Right atrium auricular region (tissue), 2 donors: ENCODE measurements around the gene TRUB2. TPM values are rescaled to one million over a fixed set of nuclear protein-coding genes. Genes with fewer than 3 reads are reported as not detected.
"Not testable (repeated sequence)": the region's sequence is repeated elsewhere in the genome, so short reads cannot be mapped to it uniquely, and the experiment has no call there.

Experiments
- DNase-seq: peaks from one replicate; pipeline ENCODE4 v3.0.0-alpha.2; 2019; ENCODE audit warnings: low spot score
- H3K27ac ChIP-seq, 2 donors: fragments of 200-600 bp; sonication (generic); 1 replicate in 1 of 2; 2 replicates in 1 of 2; pipeline ENCODE4 v1.5.1; 2016 to 2019
- H3K27me3 ChIP-seq, 2 donors: fragments of 200-600 bp; sonication (generic); one replicate each; pipeline versions ENCODE4 v1.5.1 to v1.6.0; 2017 to 2019
- H3K36me3 ChIP-seq: fragments of 200-600 bp; sonication (generic); one replicate; pipeline ENCODE4 v1.5.1; 2016
- H3K4me1 ChIP-seq, 2 donors: fragments of 200-600 bp; sonication (generic); one replicate each; pipeline versions ENCODE4 v1.5.1 to v1.6.0; 2017 to 2019
- H3K4me3 ChIP-seq, 2 donors: fragments of 200-600 bp; sonication (generic); 1 replicate in 1 of 2; 2 replicates in 1 of 2; pipeline ENCODE4 v1.5.1; 2017 to 2019; ENCODE audit warnings: mild to moderate bottlenecking in 1 of 2, moderate library complexity in 1 of 2
- H3K9me3 ChIP-seq, 2 donors: fragments of 200-600 bp; sonication (generic); one replicate each; pipeline ENCODE4 v1.5.1; 2019
- total RNA-seq, 2 donors: library from RNA; depleted of rRNA; stranded (reverse); fragments of >200 nt; gene quantifications; one replicate each; pipeline ENCODE4 v1.1.0, GENCODE V29; 2016
- TF ChIP-seq, protein P1 (sequence below), 2 donors: fragments of 200-600 bp; sonication (generic); IDR thresholded peaks; one replicate each; pipeline ENCODE4 v1.5.1; 2019; ENCODE audit warnings: antibody characterized with exemption in 2 of 2

TRUB2 gene
- total RNA-seq, 2 donors from 2014 or later = 9.3 to 10.2 TPM

- H3K27ac ChIP-seq = no peak overlapping the region
- H3K9me3 ChIP-seq = no peaks in the 10 kb centered on the region
- DNase-seq = no peak
- TF ChIP-seq, protein P1, sequence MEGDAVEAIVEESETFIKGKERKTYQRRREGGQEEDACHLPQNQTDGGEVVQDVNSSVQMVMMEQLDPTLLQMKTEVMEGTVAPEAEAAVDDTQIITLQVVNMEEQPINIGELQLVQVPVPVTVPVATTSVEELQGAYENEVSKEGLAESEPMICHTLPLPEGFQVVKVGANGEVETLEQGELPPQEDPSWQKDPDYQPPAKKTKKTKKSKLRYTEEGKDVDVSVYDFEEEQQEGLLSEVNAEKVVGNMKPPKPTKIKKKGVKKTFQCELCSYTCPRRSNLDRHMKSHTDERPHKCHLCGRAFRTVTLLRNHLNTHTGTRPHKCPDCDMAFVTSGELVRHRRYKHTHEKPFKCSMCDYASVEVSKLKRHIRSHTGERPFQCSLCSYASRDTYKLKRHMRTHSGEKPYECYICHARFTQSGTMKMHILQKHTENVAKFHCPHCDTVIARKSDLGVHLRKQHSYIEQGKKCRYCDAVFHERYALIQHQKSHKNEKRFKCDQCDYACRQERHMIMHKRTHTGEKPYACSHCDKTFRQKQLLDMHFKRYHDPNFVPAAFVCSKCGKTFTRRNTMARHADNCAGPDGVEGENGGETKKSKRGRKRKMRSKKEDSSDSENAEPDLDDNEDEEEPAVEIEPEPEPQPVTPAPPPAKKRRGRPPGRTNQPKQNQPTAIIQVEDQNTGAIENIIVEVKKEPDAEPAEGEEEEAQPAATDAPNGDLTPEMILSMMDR (IDR thresholded peaks at IDR 0.05) = no peak
- H3K36me3 ChIP-seq = peaks cover 18% of the 10 kb centered on the region
- H3K27me3 ChIP-seq = no peaks in the 10 kb centered on the region
- peaks cover 0 to 7% of the 10 kb centered on the region in 2 donors for H3K4me1 ChIP-seq
- no peak overlapping the region for H3K4me3 ChIP-seq
Observed at GRCh38 chr9:128285033-128285784, 37.0 kb downstream of the TRUB2 start.

- peaks cover 0 to 20% of the 10 kb centered on the region in 2 donors for H3K4me1 ChIP-seq
- H3K4me3 ChIP-seq = no peak overlapping the region
- no peak overlapping the region for H3K27ac ChIP-seq
- peaks cover 18% of the 10 kb centered on the region for H3K36me3 ChIP-seq
- TF ChIP-seq, protein P1 (IDR thresholded peaks at IDR 0.05) = no peak
- H3K27me3 ChIP-seq = no peaks in the 10 kb centered on the region
- H3K9me3 ChIP-seq = no peaks in the 10 kb centered on the region
- no peak for DNase-seq
Observed at GRCh38 chr9:128282500-128282899, 39.7 kb downstream of the TRUB2 start.

- Histone ChIP-seq H3K27ac (no peak overlapping the region), H3K27me3 (no peaks in the 10 kb centered on the region), H3K9me3 (no peaks in the 10 kb centered on the region), H3K36me3 (peaks cover under 1% of the 10 kb centered on the region), H3K4me1 (peaks cover 0 to 25% of the 10 kb centered on the region in 2 donors), H3K4me3 (no peak overlapping the region)
- TF ChIP-seq, protein P1 (IDR thresholded peaks at IDR 0.05) = no peak
- no peak for DNase-seq
Observed at GRCh38 chr9:128280084-128280622, 42.1 kb downstream of the TRUB2 start.

DNA sequence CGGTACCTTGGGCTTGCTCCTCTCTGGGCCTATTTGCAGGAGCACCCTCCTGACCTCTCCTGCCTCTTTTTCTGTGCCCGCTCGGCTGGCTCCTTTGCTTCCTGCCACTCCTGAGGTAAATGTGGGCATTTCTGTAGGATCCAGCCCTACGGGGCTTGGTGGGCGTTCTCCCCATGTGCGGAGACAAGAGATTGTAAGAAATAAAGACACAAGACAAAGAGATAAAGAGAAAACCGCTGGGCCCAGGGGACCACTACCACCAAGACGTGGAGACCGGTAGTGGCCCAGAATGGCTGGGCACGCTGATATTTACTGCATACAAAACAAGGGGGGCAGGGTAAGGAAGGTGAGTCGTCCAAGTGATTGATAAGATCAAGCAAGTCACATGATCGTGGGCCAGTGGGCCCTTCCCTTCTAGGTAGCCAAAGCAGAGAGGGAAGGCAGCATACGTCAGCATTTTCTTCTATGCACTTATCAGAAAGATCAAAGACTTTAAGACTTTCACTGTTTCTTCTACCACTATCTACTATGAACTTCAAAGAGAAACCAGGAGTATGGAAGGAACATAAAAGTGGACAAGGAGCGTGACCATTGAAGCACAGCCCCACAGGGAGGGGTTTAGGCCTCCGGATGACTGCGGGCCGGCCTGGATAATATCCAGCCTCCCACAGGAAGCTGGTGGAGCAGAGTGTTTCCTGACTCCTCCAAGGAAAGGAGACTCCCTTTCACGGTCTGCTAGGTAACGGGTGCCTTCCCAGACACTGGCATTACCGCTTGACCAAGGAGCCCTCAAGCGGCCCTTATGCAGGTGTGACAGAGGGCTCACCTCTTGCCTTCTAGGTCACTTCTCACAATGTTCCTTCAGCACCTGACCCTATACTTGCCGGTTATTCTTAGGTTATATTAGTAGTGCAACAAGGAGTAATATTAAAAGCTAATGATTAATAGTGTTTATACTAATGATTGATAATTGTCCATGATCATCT is 42.9 kb downstream of the TRUB2 start:
- Histone ChIP-seq H3K4me1 (peaks cover 0 to 32% of the 10 kb centered on the region in 2 donors), H3K27ac (peak overlapping the region in 1 of 2 donors; percentile 2)
- H3K4me3 ChIP-seq, H3K27me3 ChIP-seq, H3K9me3 ChIP-seq, H3K36me3 ChIP-seq, DNase-seq: not testable (repeated sequence)

DNA sequence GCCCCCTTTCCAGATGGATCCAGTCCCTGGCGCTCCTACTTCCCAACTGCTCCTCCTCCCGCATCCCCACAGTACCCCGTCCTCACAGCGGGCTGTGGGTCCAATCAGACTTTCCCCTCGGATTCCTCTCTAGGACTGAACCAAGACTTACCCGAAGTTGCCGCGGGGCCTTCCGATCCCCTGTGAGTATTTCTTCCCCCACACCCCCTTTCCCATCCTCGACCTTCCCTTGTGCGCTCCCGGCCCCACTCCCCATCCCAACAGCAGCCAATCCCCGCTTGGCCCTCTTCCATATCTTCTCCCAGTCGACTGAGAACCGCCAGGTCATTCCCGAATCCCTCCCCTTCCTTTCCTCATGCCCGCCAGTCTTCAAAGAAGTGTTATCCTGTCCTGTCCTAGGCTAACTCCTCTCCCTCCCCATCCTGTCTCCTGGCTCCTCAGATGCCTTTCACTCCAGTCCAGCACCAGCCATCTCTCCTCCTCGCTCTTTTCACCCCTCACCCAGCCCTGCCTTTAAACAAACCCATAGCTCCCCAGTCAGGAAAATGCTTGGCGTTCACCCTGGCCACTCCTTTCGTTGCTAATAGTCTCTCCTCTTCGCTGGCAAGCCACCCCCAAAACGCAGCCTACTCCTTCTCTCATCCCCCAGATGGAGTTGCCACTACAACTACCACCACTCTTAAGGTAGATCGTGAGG is 45.5 kb downstream of the TRUB2 start:
- H3K4me3 ChIP-seq = peak overlapping the region; percentile 54 to 86
- H3K27ac ChIP-seq = peak overlapping the region; percentile 83 to 85
- peaks cover 0 to 41% of the 10 kb centered on the region in 2 donors for H3K4me1 ChIP-seq
- no peaks in the 10 kb centered on the region for H3K27me3 ChIP-seq
- TF ChIP-seq, protein P1 (IDR thresholded peaks at IDR 0.05) = no peak
- DNase-seq = peak; percentile 65
- H3K9me3 ChIP-seq = no peaks in the 10 kb centered on the region
- peaks cover 17% of the 10 kb centered on the region for H3K36me3 ChIP-seq
